HG03135 (cell line): ENCODE measurements around the gene RRAD.

Experiments
- ATAC-seq: cut with Tn5 transposase; IDR thresholded peaks from one replicate; pipeline ENCODE4 v1.9.1; 2021; ENCODE audit warnings: mild to moderate bottlenecking, moderate library complexity; ENCODE audit not compliant: unreplicated experiment

Gene RRAD

GRCh38 chr16:66918355-66918754, 7.0 kb downstream of the RRAD start:
- ATAC-seq: no peak

GRCh38 chr16:66917741-66918140, 7.6 kb downstream of the RRAD start:
- ATAC-seq: no peak

- no peak for ATAC-seq
Observed at GRCh38 chr16:66916518-66916917, 8.8 kb downstream of the RRAD start.

GRCh38 chr16:66915041-66915440, 10.3 kb downstream of the RRAD start:
- no peak for ATAC-seq

- no peak for ATAC-seq
Observed at GRCh38 chr16:66914541-66914940, 10.8 kb downstream of the RRAD start.

GRCh38 chr16:66913711-66914110, 11.6 kb downstream of the RRAD start:
- ATAC-seq: no peak

GRCh38 chr16:66913081-66913480, 12.3 kb downstream of the RRAD start:
- no peak for ATAC-seq

- ATAC-seq: no peak
Observed at GRCh38 chr16:66911801-66912200, 13.5 kb downstream of the RRAD start.

GRCh38 chr16:66911112-66911511, 14.2 kb downstream of the RRAD start:
- no peak for ATAC-seq

GRCh38 chr16:66910175-66910940, 15.0 kb downstream of the RRAD start:
- ATAC-seq: no peak

GRCh38 chr16:66908762-66909559, 16.4 kb downstream of the RRAD start:
- no peak for ATAC-seq

- ATAC-seq: no peak
Observed at GRCh38 chr16:66908116-66908515, 17.2 kb downstream of the RRAD start.

- ATAC-seq: no peak
Observed at GRCh38 chr16:66906916-66907836, 18.2 kb downstream of the RRAD start.

GRCh38 chr16:66905633-66906539, 19.4 kb downstream of the RRAD start:
- ATAC-seq: no peak

GRCh38 chr16:66904846-66905632, 20.3 kb downstream of the RRAD start:
- no peak for ATAC-seq

GRCh38 chr16:66904428-66904845, 20.9 kb downstream of the RRAD start:
- no peak for ATAC-seq

- ATAC-seq: no peak
Observed at GRCh38 chr16:66903544-66904427, 21.5 kb downstream of the RRAD start.
